Caco-2 (cell line): ENCODE data around the gene DOCK4. TPM values are rescaled to one million over a fixed set of nuclear protein-coding genes. Genes with fewer than 3 reads are reported as not detected.

Source experiments
- BruUV-seq: library from RNA; stranded (reverse); fragments of 400-500 nt; replicated peaks from 2 replicates; lab custom pipeline; 2021; lab: Mats Ljungman, UMichigan
- CTCF ChIA-PET: fragments of 300-600 bp; sonication (Branson Sonifier 250); formaldehyde crosslinking; loops from one replicate; lab custom pipeline; 2022; ENCODE audit warnings: antibody characterized with exemption; lab: Charles Lee
- POLR2A ChIA-PET: fragments of 300-600 bp; sonication (Branson Sonifier 250); formaldehyde crosslinking; loops from one replicate; lab custom pipeline; 2022; ENCODE audit warnings: antibody characterized with exemption; lab: Charles Lee
- DNase-seq, 2 experiments: peaks; one replicate each; pipeline versions ENCODE4 v3.0.0 to v3.0.0-alpha.2; 2020 to 2022
- H3K27me3 ChIP-seq: replicated peaks from 2 replicates; pipeline ENCODE4 v1.6.0; 2011; ENCODE audit warnings: low read length; ENCODE audit not compliant: control insufficient read depth, insufficient read depth
- H3K36me3 ChIP-seq: 2 replicates; pipeline ENCODE4 v1.5.1; 2011; ENCODE audit warnings: low read length; ENCODE audit not compliant: control insufficient read depth, insufficient read depth
- H3K4me1 ChIP-seq: fragments of 250-450 bp; sonication (Bioruptor Pico); 2 replicates; pipeline ENCODE4 v1.5.1; 2020; ENCODE audit warnings: mild to moderate bottlenecking
- H3K4me3 ChIP-seq: 2 replicates; pipeline ENCODE4 v1.5.1; 2011; ENCODE audit warnings: low read depth, mild to moderate bottlenecking, control low read depth, low read length
- H3K9me3 ChIP-seq: fragments of 250-450 bp; sonication (Bioruptor Pico); 2 replicates; pipeline ENCODE4 v1.5.1; 2020; ENCODE audit warnings: mild to moderate bottlenecking, moderate library complexity
- H3K27ac Mint-ChIP-seq: one replicate; pipeline ENCODE4 v1.8.0; 2022; ENCODE audit warnings: mixed read lengths; ENCODE audit not compliant: unreplicated experiment
- H3K27me3 Mint-ChIP-seq: one replicate; pipeline ENCODE4 v1.8.0; 2022; ENCODE audit warnings: mixed read lengths; ENCODE audit not compliant: insufficient read depth, unreplicated experiment
- H3K36me3 Mint-ChIP-seq: one replicate; pipeline ENCODE4 v1.8.0; 2022; ENCODE audit warnings: mild to moderate bottlenecking, mixed read lengths; ENCODE audit not compliant: insufficient read depth, unreplicated experiment
- H3K4me1 Mint-ChIP-seq: one replicate; pipeline ENCODE4 v1.8.0; 2022; ENCODE audit warnings: low read depth, mixed read lengths; ENCODE audit not compliant: unreplicated experiment
- H3K4me3 Mint-ChIP-seq: one replicate; pipeline ENCODE4 v1.8.0; 2022; ENCODE audit warnings: mild to moderate bottlenecking, moderate library complexity, mixed read lengths; ENCODE audit not compliant: unreplicated experiment
- H3K9me3 Mint-ChIP-seq: one replicate; pipeline ENCODE4 v1.8.0; 2022; ENCODE audit warnings: mixed read lengths; ENCODE audit not compliant: unreplicated experiment
- CTCF ChIP-seq, 2 experiments: fragments of 200-600 bp in 1 of 2; IDR thresholded peaks; 1 replicate in 1 of 2; 2 replicates in 1 of 2; pipeline versions ENCODE4 v1.5.1 to v1.8.0; 2011 to 2022; ENCODE audit warnings: antibody characterized with exemption in 1 of 2, control low read depth in 1 of 2, inconsistent platforms in 1 of 2, low read depth in 1 of 2, low read length in 1 of 2, mild to moderate bottlenecking in 1 of 2, moderate library complexity in 1 of 2; ENCODE audit not compliant: insufficient read depth in 1 of 2, severe bottlenecking in 1 of 2, unreplicated experiment in 1 of 2
- intact Hi-C: fragments of 100-400 bp; cut with micrococcal nuclease; formaldehyde crosslinking; loops from one replicate; pipeline ENCODE4 v1.10.0; 2022; ENCODE audit not compliant: unreplicated experiment
- total RNA-seq: library from RNA; stranded (reverse); gene quantifications from 2 replicates; pipeline ENCODE4 v1.2.3, GENCODE V29; 2022

The DOCK4 gene
- total RNA-seq, 1 experiment from 2014 or later: 2.0 TPM

GRCh38 chr7:111832174-111832573 lies 374.0 kb downstream of the DOCK4 start:
- no TSS peak for BruUV-seq
- Mint-ChIP-seq H3K27me3 (no peaks in the 10 kb centered on the region), H3K9me3 (peaks cover 12% of the 10 kb centered on the region), H3K36me3 (no peaks in the 10 kb centered on the region), H3K4me3 (no peak overlapping the region), H3K27ac (no peak overlapping the region), H3K4me1 (peaks cover 7% of the 10 kb centered on the region)
- Histone ChIP-seq H3K36me3 (no peaks in the 10 kb centered on the region), H3K9me3 (no peaks in the 10 kb centered on the region; the same call in 1 of the 2 replicates), H3K4me1 (no peaks in the 10 kb centered on the region), H3K4me3 (no peak overlapping the region), H3K27me3 (no peaks in the 10 kb centered on the region)
- DNase-seq: no peak
- CTCF ChIA-PET: no interaction called here
- intact Hi-C loops: no loop called here
- POLR2A ChIA-PET: no interaction called here
- TF ChIP-seq CTCF (IDR thresholded peaks at IDR 0.05; ENCODE audit: insufficient read depth in 1 of 2, low read depth in 1 of 2, low read length in 1 of 2, severe bottlenecking in 1 of 2, unreplicated experiment in 1 of 2): no peak

GRCh38 chr7:111829221-111829620 lies 377.0 kb downstream of the DOCK4 start:
- Mint-ChIP-seq H3K27me3 (no peaks in the 10 kb centered on the region), H3K9me3 (peaks cover 10% of the 10 kb centered on the region), H3K4me3 (no peak overlapping the region), H3K27ac (no peak overlapping the region), H3K4me1 (peaks cover 9% of the 10 kb centered on the region), H3K36me3 (no peaks in the 10 kb centered on the region)
- CTCF ChIA-PET: no interaction called here
- POLR2A ChIA-PET: no interaction called here
- BruUV-seq: no TSS peak
- Histone ChIP-seq H3K36me3 (no peaks in the 10 kb centered on the region), H3K4me3 (no peak overlapping the region), H3K27me3 (no peaks in the 10 kb centered on the region), H3K9me3 (no peaks in the 10 kb centered on the region), H3K4me1 (no peaks in the 10 kb centered on the region)
- no peak for TF ChIP-seq CTCF (IDR thresholded peaks at IDR 0.05; ENCODE audit: insufficient read depth in 1 of 2, low read depth in 1 of 2, low read length in 1 of 2, severe bottlenecking in 1 of 2, unreplicated experiment in 1 of 2)
- intact Hi-C loops: no loop called here
- DNase-seq: no peak

DNA sequence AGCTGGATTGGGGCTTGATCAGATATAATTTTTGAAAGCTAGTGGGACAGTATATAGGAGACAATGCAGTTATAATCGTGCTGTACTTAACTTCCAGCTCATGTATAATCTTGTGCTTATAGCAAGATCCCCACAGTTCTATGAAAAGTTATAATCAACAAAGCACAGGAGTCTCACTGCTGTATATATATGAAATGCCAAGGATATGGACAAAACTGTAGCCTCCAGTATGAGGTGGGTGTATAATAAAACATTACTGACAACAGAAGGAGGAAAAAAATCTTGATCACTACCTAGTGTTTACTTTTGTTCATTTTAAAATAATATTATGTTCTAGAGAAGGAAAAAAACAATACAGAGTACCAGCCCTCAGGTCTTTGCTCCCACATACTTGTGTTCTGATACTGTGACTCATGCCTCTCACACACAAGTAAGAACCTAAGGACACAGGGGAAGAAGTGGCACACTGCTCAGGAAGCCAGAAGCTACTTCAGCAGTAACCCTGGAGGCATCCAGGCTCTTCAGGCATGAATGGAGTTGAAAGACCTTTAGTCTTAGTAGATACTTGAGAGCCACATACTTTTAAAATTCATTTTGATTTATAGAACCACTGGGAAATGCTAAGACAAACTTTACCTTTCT lies 378.2 kb downstream of the DOCK4 start:
- no TSS peak for BruUV-seq
- no peaks in the 10 kb centered on the region for H3K36me3 Mint-ChIP-seq
- H3K4me1 ChIP-seq: no peaks in the 10 kb centered on the region
- H3K27ac Mint-ChIP-seq: no peak overlapping the region
- no peaks in the 10 kb centered on the region for H3K27me3 ChIP-seq
- H3K4me1 Mint-ChIP-seq: peaks cover 9% of the 10 kb centered on the region
- H3K27me3 Mint-ChIP-seq: no peaks in the 10 kb centered on the region
- CTCF ChIA-PET: no interaction called here
- no peak for DNase-seq
- no peak for TF ChIP-seq CTCF (IDR thresholded peaks at IDR 0.05; ENCODE audit: insufficient read depth in 1 of 2, low read depth in 1 of 2, low read length in 1 of 2, severe bottlenecking in 1 of 2, unreplicated experiment in 1 of 2)
- H3K4me3 ChIP-seq: no peak overlapping the region
- peaks cover 10% of the 10 kb centered on the region for H3K9me3 Mint-ChIP-seq
- POLR2A ChIA-PET: no interaction called here
- no peaks in the 10 kb centered on the region for H3K9me3 ChIP-seq
- H3K36me3 ChIP-seq: no peaks in the 10 kb centered on the region
- intact Hi-C loops: no loop called here
- no peak overlapping the region for H3K4me3 Mint-ChIP-seq
